Uterus (tissue), 4 donors: ENCODE results near the gene MIER2. TPM values are rescaled to one million over a fixed set of nuclear protein-coding genes. Genes with fewer than 3 reads are reported as not detected.

ENCODE experiments used
- DNase-seq, 2 donors: peaks; one replicate each; pipeline ENCODE4 v3.0.0-alpha.2; 2019 to 2020
- H3K27ac ChIP-seq, 2 donors: fragments of 200-600 bp; sonication (generic); 1 replicate in 1 of 2; 2 replicates in 1 of 2; pipeline ENCODE4 v1.5.1; 2016 to 2018
- H3K27me3 ChIP-seq, 2 donors: fragments of 200-600 bp; sonication (generic); one replicate each; pipeline ENCODE4 v1.5.1; 2018 to 2019; ENCODE audit warnings: control low read depth in 1 of 2
- H3K36me3 ChIP-seq, 2 donors: fragments of 200-600 bp; sonication (generic); one replicate each; pipeline ENCODE4 v1.5.1; 2019; ENCODE audit warnings: control low read depth in 1 of 2
- H3K4me1 ChIP-seq, 2 donors: fragments of 200-600 bp; sonication (generic); one replicate each; pipeline ENCODE4 v1.5.1; 2018 to 2019; ENCODE audit warnings: control low read depth in 1 of 2
- H3K4me3 ChIP-seq, 2 donors: fragments of 200-600 bp; sonication (generic); 1 replicate in 1 of 2; 2 replicates in 1 of 2; pipeline ENCODE4 v1.5.1; 2018 to 2019; ENCODE audit warnings: mild to moderate bottlenecking in 1 of 2
- H3K9me3 ChIP-seq, 2 donors: fragments of 200-600 bp; sonication (generic); one replicate each; pipeline ENCODE4 v1.5.1; 2019; ENCODE audit warnings: control low read depth in 1 of 2
- POLR2A ChIP-seq, 2 donors: fragments of 450-650 bp; IDR thresholded peaks; one replicate each; pipeline ENCODE4 v1.6.1; 2016; ENCODE audit warnings: antibody characterized with exemption in 2 of 2, mild to moderate bottlenecking in 1 of 2, moderate library complexity in 1 of 2
- intact Hi-C: fragments of 100-400 bp; cut with DNase I; formaldehyde crosslinking; loops from one replicate; pipeline ENCODE4 v1.15.1; 2023; ENCODE audit warnings: low total_unique reads
- total RNA-seq, 4 donors: library from RNA; depleted of rRNA in 3 of 4; stranded (reverse); fragments of >200 nt in 3 of 4; gene quantifications; one replicate each; pipeline versions ENCODE4 v1.1.0 to v1.2.4, GENCODE V29; 2014 to 2023
- TF ChIP-seq, protein P1 (sequence below), 4 experiments: fragments of 200-600 bp in 2 of 4; fragments of 450-650 bp in 2 of 4; sonication (generic) in 2 of 4; IDR thresholded peaks; one replicate each; pipeline ENCODE4 v1.5.1; 2016 to 2019; ENCODE audit warnings: antibody characterized with exemption in 4 of 4, mild to moderate bottlenecking in 2 of 4, moderate library complexity in 1 of 4
- donor health status: DM: yes; HTN: yes; CAD: no.

MIER2 gene
- total RNA-seq, 4 donors from 2014 or later = 2.6 to 54.8 (median 12.7) TPM

DNA sequence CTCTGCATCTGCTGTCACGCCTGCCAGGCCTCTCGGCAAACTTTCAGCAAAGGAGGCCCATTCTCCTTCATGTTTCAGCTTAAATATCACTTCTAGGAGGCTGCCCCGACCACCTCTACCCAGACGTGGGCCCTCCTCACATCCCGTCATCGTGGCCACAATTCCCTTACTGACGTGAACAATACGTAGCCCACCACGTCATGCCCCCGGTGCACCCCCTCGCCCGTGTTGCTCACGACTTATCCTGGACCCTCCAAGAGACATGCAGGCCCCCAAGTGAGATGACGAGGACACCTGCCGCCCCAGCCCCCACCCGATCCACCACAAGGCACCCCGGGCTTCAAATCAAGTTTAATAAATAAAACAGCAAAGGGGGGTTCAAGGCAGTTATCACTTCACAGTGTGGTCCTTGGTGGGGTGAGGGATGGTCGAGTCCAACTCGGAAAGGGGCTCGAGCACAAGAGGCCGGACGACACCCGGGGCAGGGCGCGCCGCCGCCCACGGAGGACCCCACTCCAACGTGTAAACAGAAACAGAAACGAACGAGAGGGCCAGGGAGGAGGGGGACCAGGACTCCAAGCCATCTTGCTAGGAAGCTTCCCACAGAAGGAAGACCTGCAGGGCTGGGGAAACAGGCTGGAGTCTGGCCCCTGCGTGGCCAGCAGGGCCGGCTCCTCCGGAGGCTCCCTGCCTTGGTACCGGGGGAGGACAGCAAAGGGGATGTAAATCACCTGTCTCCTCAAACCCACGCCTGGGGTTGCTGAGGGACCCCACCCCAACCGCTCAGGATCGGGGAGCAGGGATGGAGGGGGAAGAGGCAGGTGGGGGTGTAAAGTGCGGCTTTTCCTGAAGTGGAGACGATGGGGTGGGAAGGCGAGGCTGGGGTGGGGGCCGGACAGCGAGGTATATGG, 39.1 kb downstream of the MIER2 start:
- Histone ChIP-seq H3K4me1 (no peaks in the 10 kb centered on the region), H3K9me3 (no peaks in the 10 kb centered on the region), H3K27ac (no peak overlapping the region), H3K27me3 (no peaks in the 10 kb centered on the region), H3K4me3 (no peak overlapping the region), H3K36me3 (no peaks in the 10 kb centered on the region)
- TF ChIP-seq, protein P1, sequence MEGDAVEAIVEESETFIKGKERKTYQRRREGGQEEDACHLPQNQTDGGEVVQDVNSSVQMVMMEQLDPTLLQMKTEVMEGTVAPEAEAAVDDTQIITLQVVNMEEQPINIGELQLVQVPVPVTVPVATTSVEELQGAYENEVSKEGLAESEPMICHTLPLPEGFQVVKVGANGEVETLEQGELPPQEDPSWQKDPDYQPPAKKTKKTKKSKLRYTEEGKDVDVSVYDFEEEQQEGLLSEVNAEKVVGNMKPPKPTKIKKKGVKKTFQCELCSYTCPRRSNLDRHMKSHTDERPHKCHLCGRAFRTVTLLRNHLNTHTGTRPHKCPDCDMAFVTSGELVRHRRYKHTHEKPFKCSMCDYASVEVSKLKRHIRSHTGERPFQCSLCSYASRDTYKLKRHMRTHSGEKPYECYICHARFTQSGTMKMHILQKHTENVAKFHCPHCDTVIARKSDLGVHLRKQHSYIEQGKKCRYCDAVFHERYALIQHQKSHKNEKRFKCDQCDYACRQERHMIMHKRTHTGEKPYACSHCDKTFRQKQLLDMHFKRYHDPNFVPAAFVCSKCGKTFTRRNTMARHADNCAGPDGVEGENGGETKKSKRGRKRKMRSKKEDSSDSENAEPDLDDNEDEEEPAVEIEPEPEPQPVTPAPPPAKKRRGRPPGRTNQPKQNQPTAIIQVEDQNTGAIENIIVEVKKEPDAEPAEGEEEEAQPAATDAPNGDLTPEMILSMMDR (IDR thresholded peaks at IDR 0.05) = no peak
- TF ChIP-seq POLR2A (IDR thresholded peaks at IDR 0.05) = no peak
- intact Hi-C loops = no loop called here
- peak in 1 of 2 donors; percentile 10 for DNase-seq

DNA sequence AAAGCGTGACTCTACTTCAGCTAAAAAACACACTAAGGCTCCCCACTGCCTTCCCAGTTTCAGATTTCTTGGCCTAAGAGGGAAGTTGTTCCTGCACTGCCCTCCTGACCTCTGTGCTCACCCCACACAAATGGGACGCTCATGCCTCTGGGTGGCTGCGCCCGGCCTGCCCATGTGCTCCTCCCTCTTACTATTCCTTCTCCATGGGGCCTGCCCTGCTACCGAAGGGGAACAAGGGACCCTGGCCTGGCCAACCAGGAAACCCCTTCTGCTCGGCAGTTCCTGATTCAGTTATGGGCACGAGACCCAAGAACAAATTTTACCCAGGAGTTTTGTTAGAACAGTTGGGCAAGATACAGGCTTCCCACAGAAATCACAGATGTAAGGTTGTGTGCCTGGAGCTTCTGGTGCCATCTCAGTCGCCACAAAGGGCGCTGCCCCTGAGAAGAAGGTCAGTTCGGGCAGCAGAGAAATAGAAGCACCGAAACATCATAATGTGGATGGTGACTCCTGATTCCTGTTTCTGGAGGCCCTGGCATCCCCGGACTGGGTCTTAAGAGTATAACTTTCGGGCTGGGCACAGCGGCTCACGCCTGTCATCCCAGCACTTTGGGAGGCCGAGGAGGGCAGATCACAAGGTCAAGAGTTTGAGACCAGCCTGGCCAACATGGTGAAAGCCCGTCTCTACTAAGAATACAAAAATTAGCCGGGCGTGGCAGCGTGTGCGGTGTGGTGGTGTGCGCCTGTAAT, 47.9 kb downstream of the MIER2 start:
- H3K4me1 ChIP-seq = peaks cover 0 to 6% of the 10 kb centered on the region in 2 donors
- H3K27me3 ChIP-seq = no peaks in the 10 kb centered on the region
- no peaks in the 10 kb centered on the region for H3K9me3 ChIP-seq
- DNase-seq = no peak
- H3K4me3 ChIP-seq = no peak overlapping the region
- TF ChIP-seq, protein P1 (IDR thresholded peaks at IDR 0.05) = no peak
- no peak for TF ChIP-seq POLR2A (IDR thresholded peaks at IDR 0.05)
- intact Hi-C loops = no loop called here
- no peaks in the 10 kb centered on the region for H3K36me3 ChIP-seq
- H3K27ac ChIP-seq = peak overlapping the region; percentile 30 to 68

DNA sequence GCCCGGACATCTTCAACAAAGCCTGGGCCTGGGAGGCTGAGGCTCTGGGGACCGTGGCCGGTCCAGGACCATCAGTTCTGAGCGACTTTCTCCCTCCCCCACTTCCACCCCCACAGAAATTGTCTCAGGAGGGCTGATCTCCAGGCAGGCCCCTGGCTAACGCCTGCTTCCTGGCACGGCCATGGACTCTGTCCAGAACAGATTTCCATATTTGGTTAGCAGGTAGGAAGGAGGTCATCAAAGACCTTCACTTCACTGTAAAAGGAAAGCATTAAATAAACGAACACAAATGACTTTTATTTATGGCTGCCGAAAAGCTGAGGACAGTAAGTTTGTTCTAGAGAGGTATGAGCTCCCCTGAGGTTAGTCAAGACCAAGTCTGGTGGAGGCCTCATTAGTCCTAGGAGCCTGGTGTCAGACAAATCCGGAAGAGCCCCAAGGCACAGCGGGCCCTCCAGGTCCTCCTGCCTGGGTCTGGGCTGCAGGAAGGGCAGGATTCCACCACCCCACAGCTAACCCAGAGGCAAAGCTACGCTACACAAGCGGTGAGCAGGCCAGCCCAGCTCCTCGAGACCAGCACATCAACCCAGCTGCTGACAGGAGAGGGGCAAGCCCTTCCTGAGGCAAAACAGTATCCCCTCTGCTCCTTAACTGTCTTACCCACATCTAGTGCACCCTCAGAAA, 48.8 kb downstream of the MIER2 start:
- peak in 1 of 2 donors; percentile 72 for DNase-seq
- Histone ChIP-seq H3K27me3 (no peaks in the 10 kb centered on the region), H3K9me3 (no peaks in the 10 kb centered on the region), H3K36me3 (no peaks in the 10 kb centered on the region), H3K4me3 (no peak overlapping the region), H3K4me1 (peaks cover 0 to 10% of the 10 kb centered on the region in 2 donors), H3K27ac (peak overlapping the region; percentile 47 to 68)
- TF ChIP-seq POLR2A (IDR thresholded peaks at IDR 0.05) = no peak
- TF ChIP-seq, protein P1 (IDR thresholded peaks at IDR 0.05) = no peak
- intact Hi-C loops = no loop called here

DNA sequence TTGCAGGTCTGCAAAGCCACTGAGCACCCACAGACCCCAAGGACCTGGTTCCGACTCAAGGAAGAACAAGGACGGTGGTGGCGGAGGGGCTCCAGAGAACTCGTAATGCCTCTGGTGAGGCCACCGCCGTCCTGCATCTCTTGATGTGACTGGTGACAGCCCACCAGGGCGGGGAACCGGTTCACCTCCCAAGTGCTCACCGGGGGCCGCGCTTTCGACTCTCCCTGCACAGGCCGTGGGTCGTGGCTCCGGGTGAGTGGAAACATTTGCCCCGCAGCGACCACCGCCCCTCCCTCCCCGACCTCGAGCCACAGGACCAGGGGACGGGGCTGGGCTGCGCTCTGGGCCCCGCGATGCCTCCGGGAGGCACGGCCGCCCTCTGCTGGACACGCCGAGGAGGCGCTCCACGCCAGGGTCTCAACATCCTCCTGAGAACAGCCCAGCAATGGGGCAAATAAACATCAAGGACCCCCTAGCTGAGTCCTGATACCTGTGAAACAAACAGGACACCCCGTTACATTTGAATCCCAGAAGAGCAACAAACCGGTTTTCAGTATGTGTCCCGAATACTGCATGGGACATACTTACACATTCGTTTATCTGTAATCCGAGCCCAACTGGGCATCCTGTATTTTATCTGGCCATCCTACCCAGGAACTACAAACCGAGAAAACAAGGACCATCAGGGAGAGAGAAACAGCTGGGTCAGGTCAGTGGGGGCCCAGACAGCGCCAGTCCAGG, 49.5 kb downstream of the MIER2 start:
- H3K4me3 ChIP-seq = no peak overlapping the region
- TF ChIP-seq, protein P1 (IDR thresholded peaks at IDR 0.05) = peak; percentile 45 to 73 (median 56)
- TF ChIP-seq POLR2A (IDR thresholded peaks at IDR 0.05) = no peak
- peak in 1 of 2 donors; percentile 46 for DNase-seq
- no peaks in the 10 kb centered on the region for H3K9me3 ChIP-seq
- no peaks in the 10 kb centered on the region for H3K36me3 ChIP-seq
- peak overlapping the region; percentile 47 to 68 for H3K27ac ChIP-seq
- peaks cover 0 to 17% of the 10 kb centered on the region in 2 donors for H3K4me1 ChIP-seq
- intact Hi-C loops = no loop called here
- H3K27me3 ChIP-seq = no peaks in the 10 kb centered on the region
